Stimulated activated effector memory CD8-positive, alpha-beta T cell treated with anti-CD3 and anti-CD28 coated beads, Interleukin-12 subunit alpha, Interleukin-12 subunit beta, amount 100 ng/mL, for 72 hours (primary cell): ENCODE results near the gene IL3.
"Not testable (repeated sequence)": the region's sequence is repeated elsewhere in the genome, so short reads cannot be mapped to it uniquely, and the experiment has no call there.

ENCODE experiments used
- ATAC-seq: fragments of 150-1000 bp; cut with Tn5 transposase; 2 replicates; pipeline ENCODE4 v1.10.0; 2021
- DNase-seq, 2 donors: peaks; one replicate each; pipeline ENCODE4 v3.0.0; 2021 to 2022; ENCODE audit warnings: low spot score in 2 of 2
- H3K27ac Mint-ChIP-seq: one replicate; pipeline ENCODE4 v1.8.0; 2022; ENCODE audit warnings: mild to moderate bottlenecking, mixed read lengths
- H3K36me3 Mint-ChIP-seq: one replicate; pipeline ENCODE4 v1.8.0; 2022; ENCODE audit warnings: mild to moderate bottlenecking, mixed read lengths
- H3K4me1 Mint-ChIP-seq: one replicate; pipeline ENCODE4 v1.8.0; 2022; ENCODE audit warnings: mixed read lengths
- H3K4me3 Mint-ChIP-seq: one replicate; pipeline ENCODE4 v1.8.0; 2022; ENCODE audit warnings: mild to moderate bottlenecking, mixed read lengths
- H3K9me3 Mint-ChIP-seq: one replicate; pipeline ENCODE4 v1.8.0; 2022; ENCODE audit warnings: mixed read lengths

The IL3 gene

DNA sequence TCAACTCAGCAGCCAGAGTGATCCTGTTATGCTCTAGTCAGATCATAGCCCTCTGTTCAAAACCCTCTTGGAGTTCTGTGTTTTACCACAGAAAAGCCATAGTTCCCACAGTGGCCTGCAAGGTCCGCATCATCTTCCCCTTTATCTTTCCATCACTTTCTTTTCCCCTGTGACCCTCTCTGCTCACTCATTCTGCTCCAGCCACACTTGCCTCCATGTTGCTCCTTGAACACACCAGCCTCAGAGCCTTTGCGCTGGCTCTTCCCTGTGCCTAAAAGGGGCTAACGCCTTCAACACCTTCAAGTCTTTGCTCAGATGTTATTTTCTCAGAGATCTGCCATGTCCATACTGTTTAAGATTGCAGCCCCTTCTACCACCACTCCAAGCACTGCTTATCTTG, 39.5 kb downstream of the IL3 start:
- peak overlapping the region; percentile 49 for H3K4me3 Mint-ChIP-seq
- DNase-seq, result no peak
- peak overlapping the region; percentile 53 for H3K27ac Mint-ChIP-seq
- H3K36me3 Mint-ChIP-seq, result peaks cover 44% of the 10 kb centered on the region
- H3K9me3 Mint-ChIP-seq, result no peaks in the 10 kb centered on the region
- H3K4me1 Mint-ChIP-seq, result peaks cover 86% of the 10 kb centered on the region
- no peak for ATAC-seq

DNA sequence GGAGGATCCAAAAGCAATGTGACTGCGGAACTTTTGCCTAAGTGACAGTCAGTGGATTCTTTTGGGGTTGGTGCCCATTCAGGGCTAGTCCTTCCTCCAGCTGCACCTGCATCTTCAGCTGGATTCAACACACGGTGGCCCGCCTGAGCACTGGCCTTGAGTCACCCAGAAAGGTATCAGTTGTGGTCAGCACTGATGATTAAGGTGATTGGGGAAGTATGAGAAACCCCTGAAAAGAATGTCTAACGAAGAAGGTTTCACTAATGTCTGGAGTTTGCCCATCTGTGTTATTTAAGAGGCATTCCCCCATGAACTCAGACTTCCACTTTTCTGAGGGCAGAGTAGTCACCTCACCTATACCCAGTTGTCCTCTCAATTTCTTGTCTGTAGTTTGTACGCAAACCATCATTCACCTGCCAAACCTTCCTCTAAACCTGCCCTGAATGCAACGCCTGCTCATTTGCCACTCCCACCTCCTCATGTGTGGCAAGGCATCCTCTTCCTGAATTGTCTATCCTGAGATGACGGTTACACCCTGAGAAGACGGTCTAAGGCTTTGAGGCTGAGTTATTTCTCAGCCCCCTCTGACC, 40.3 kb downstream of the IL3 start:
- peak overlapping the region; percentile 53 for H3K27ac Mint-ChIP-seq
- no peaks in the 10 kb centered on the region for H3K9me3 Mint-ChIP-seq
- H3K4me1 Mint-ChIP-seq, result peaks cover 86% of the 10 kb centered on the region
- peak in 1 of 2 donors; percentile 57 for DNase-seq
- peak overlapping the region; percentile 49 for H3K4me3 Mint-ChIP-seq
- H3K36me3 Mint-ChIP-seq, result peaks cover 41% of the 10 kb centered on the region
- peak; percentile 45 for ATAC-seq

DNA sequence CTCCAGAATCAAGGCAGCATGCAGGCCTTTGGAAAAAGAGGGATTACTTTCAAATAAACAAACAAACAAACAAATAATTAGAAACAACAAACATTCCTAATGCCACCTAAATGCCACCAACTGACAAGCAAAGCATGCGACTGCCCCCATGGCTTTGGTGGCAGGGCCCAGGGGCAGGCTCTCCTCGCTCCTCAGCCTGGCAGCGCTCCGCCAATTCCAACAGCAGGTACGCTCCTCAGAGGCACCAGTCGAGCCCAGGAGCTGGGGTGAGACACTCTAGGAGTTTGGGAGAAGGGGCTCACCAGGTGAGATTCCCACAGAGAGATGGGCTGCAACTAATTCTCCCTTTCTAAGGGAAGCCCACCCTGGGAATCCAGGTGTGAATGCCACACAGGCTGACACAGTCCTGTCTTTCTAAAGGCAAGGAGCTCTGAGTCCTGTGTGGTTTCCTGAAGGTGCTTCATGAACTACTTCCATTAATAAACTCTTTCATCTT, 41.0 kb downstream of the IL3 start:
- DNase-seq, result peak in 1 of 2 donors; percentile 51
- H3K9me3 Mint-ChIP-seq, result no peaks in the 10 kb centered on the region
- H3K4me3 Mint-ChIP-seq, result peak overlapping the region; percentile 49
- peaks cover 39% of the 10 kb centered on the region for H3K36me3 Mint-ChIP-seq
- no peak for ATAC-seq
- H3K27ac Mint-ChIP-seq, result peak overlapping the region; percentile 53
- peaks cover 81% of the 10 kb centered on the region for H3K4me1 Mint-ChIP-seq

DNA sequence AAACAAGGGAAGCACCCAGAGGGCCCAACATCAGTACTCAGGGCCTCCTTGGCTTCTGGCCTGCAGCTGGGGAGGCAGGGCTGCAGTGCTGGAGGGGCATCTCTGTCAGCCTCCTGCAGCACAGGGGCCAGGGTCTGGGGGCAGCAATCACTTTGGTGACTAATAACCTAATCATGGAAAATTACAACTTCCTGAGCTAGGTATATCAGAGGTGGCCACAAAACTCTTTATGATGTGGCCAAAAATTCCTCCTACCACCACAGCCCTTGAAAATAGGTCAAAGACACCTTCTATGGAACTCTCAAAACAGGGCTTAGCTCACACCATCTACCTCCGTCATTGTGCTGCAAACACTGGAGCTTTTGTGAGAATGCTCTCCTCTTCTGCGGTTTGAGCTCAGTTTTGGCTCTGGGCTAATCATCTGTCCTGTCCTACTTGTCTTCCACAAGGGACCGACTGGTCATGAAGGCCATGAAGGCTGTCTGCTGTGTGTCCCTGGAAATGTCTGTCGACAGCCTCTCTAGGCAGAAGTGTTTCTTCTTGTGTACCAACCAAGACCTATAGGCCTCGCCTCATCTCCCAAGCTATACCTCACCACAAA, 41.7 kb downstream of the IL3 start:
- peak in 1 of 2 donors; percentile 71 for DNase-seq
- ATAC-seq, result peak; percentile 40
- peaks cover 74% of the 10 kb centered on the region for H3K4me1 Mint-ChIP-seq
- peaks cover 39% of the 10 kb centered on the region for H3K36me3 Mint-ChIP-seq
- H3K27ac Mint-ChIP-seq, result peak overlapping the region; percentile 53
- H3K4me3 Mint-ChIP-seq, result peak overlapping the region; percentile 49
- H3K9me3 Mint-ChIP-seq, result no peaks in the 10 kb centered on the region

DNA sequence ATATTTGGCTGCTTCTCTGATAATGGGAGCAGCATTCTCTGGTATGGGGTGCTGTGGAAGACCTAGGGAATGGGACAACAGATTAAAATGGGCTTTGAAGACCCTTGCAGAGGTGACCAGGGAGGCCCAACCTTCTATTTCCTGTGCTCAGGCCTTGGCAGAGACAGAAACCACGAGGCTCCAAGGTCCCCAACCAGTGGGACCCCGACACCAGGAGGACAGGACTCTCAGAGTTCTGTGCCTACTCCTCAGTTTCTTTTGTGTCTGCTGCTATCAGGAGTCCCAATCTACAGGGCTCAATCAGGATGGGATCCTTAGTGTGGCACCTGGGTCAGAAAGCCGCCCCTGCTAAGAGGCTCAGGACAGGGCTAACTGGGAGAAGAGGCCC, 42.5 kb downstream of the IL3 start:
- Mint-ChIP-seq H3K9me3 (no peaks in the 10 kb centered on the region), H3K36me3 (peaks cover 39% of the 10 kb centered on the region), H3K4me1 (peaks cover 72% of the 10 kb centered on the region), H3K27ac (peak overlapping the region; percentile 53), H3K4me3 (peak overlapping the region; percentile 49)
- DNase-seq (no peak), ATAC-seq (no peak)

DNA sequence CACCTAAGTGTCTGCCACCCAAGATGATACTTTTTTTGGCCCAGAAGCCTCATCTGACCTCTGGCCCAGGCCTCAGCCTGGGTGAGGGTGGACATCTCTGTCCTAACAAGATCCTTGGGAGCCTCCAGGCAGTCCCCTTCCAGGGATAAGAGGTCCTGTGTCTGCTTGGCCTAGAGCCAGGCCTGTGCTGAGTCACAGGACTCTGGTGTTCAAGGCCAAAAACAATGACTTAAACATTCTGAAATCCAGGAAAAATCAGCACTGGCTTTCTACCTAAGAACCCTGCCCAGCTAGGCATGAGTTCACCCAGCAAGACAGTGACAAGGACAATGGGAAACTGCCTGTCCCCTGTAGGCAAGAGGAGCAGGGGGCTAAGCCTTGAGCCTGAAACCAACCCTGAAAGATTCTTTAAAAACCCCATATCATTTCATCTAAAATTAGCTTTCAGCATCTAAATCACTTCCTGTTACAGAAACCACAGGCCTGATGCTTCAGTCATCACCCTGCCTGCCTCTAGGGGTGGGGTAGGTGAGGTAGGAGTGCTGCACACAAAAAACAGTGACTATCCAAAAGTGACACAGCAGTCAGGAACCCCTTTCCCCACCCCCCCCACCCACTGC, 43.0 kb downstream of the IL3 start:
- H3K4me3 Mint-ChIP-seq, result peak overlapping the region; percentile 49
- DNase-seq, result peak in 1 of 2 donors; percentile 79
- H3K36me3 Mint-ChIP-seq, result peaks cover 39% of the 10 kb centered on the region
- H3K9me3 Mint-ChIP-seq, result no peaks in the 10 kb centered on the region
- peaks cover 72% of the 10 kb centered on the region for H3K4me1 Mint-ChIP-seq
- peak overlapping the region; percentile 53 for H3K27ac Mint-ChIP-seq
- peak; percentile 69 for ATAC-seq

DNA sequence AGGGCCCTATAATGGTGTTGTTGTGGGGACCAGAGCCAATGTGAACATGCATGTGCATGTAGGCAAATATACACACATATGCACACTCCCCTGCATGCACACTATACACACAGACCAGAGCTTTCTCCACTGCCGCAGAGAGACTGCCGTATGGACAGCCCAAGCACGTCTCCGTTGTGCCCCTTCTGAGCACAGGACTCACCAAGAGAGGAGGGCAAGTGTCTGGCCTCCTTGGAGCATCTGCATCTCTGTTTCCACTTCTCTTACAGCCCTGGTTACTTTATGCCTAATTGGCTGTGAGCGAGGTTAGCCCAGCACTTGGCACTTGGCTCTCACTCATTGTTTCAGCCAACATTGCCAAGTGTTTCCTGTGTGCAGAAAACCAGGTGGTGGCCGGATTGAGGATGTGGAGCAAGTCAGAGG, 43.5 kb downstream of the IL3 start:
- peaks cover 36% of the 10 kb centered on the region for H3K36me3 Mint-ChIP-seq
- ATAC-seq (no peak), DNase-seq (no peak)
- no peaks in the 10 kb centered on the region for H3K9me3 Mint-ChIP-seq
- H3K4me3 Mint-ChIP-seq, result peak overlapping the region; percentile 49
- peaks cover 68% of the 10 kb centered on the region for H3K4me1 Mint-ChIP-seq
- H3K27ac Mint-ChIP-seq, result peak overlapping the region; percentile 53

DNA sequence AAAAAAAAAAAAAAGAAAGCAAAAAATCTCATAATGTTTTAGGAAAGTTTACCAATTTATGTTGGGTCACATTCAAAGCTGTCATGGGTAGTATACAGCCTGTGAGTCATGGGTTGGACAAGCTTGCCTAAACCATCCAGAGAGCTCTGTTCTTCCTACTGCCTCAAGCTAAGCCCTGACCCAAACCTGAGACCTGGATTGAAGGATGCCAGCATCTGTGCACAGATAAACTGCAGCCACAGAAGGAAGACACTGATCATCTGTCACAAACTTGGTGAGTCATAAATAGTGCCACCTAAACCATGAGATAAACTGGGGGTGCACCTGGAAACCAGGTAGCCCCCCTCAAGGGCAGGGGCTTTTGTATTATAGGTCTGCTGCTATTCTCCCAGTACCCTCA, 44.1 kb downstream of the IL3 start:
- no peak for ATAC-seq
- no peaks in the 10 kb centered on the region for H3K9me3 Mint-ChIP-seq
- H3K27ac Mint-ChIP-seq, result peak overlapping the region; percentile 53
- no peak for DNase-seq
- peaks cover 30% of the 10 kb centered on the region for H3K36me3 Mint-ChIP-seq
- H3K4me1 Mint-ChIP-seq, result peaks cover 63% of the 10 kb centered on the region
- H3K4me3 Mint-ChIP-seq, result peak overlapping the region; percentile 49

DNA sequence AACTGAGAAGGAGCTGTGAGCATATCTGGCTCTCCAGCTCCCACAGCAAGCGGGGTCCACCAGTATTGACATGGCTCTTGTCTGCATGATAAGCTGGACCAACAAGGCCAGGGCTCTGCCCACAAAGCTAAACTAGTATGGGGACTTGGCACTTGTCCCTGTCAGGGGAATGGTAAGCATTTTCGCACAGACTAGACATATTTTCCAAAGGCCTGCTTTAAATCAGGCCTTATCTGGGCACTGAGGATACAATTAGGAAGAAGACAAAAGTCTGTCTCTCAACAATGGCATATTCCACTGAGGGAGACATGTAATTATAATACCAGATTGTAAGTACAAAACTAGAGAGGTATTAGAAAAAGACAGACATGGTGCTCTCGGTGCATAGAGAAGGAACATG, 45.2 kb downstream of the IL3 start:
- Mint-ChIP-seq H3K27ac (peak overlapping the region; percentile 53), H3K36me3 (peaks cover 22% of the 10 kb centered on the region), H3K9me3 (no peaks in the 10 kb centered on the region), H3K4me3 (peak overlapping the region; percentile 49), H3K4me1 (peaks cover 63% of the 10 kb centered on the region)
- no peak for DNase-seq
- no peak for ATAC-seq

DNA sequence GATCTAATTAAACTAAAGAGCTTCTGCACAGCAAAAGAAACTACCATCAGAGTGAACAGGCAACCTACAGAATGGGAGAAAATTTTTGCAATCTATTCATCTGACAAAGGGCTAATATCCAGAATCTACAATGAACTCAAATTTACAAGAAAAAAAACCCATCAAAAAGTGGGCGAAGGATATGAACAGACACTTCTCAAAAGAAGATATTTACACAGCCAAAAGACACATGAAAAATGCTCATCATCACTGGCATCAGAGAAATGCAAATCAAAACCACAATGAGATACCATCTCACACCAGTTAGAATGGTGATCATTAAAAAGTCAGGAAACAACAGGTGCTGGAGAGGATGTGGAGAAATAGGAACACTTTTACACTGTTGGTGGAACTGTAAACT, 48.0 kb downstream of the IL3 start:
- Mint-ChIP-seq H3K27ac (peak overlapping the region; percentile 56), H3K36me3 (peaks cover 16% of the 10 kb centered on the region), H3K4me3 (peak overlapping the region; percentile 22), H3K4me1 (peaks cover 64% of the 10 kb centered on the region)
- not testable (repeated sequence) for DNase-seq, H3K9me3 Mint-ChIP-seq, ATAC-seq

DNA sequence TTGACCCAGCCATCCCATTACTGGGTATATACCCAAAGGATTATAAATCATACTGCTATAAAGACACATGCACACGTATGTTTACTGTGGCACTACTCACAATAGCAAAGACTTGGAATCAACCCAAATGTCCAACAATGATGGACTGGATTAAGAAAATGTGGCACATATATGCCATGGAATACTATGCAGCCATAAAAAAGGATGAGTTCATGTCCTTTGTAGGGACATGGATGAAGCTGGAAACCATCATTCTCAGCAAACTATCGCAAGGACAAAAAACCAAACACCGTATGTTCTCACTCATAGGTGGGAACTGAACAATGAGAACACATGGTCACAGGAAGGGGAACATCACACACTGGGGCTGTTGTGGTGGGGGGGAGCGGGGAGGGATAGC, 48.5 kb downstream of the IL3 start:
- DNase-seq, H3K9me3 Mint-ChIP-seq, ATAC-seq: not testable (repeated sequence)
- Mint-ChIP-seq H3K4me1 (peaks cover 63% of the 10 kb centered on the region), H3K36me3 (peaks cover 12% of the 10 kb centered on the region), H3K27ac (peak overlapping the region; percentile 56), H3K4me3 (peak overlapping the region; percentile 22)

DNA sequence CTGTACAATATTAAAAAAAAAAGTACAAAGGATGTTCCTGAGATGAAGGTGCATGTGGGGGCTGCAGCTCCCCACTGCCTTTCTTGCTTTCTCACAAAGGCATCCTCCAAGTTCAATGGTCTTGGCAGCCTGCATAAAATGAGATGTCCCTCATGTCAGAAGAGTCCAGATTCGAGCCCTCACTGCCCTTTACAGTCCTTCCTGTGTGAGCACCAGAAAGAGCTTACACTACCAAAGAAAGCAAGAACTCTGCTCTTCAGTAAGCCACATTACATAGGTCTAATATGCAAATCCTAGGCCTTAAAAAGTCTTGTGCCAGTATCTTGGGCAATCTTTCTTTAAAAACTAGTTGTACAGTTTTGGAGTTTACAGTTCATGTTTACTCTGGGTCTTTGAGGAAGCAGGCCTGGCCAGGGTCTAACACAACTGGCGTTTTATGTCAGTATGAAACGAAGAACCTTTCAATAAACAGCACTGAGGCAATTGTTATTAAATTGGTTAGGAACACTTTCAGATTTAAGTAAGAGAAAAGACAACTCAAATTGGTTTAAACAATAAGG, 49.1 kb downstream of the IL3 start:
- Mint-ChIP-seq H3K27ac (peak overlapping the region; percentile 89), H3K4me3 (peak overlapping the region; percentile 70), H3K9me3 (no peaks in the 10 kb centered on the region), H3K36me3 (peaks cover 9% of the 10 kb centered on the region), H3K4me1 (peaks cover 63% of the 10 kb centered on the region)
- ATAC-seq (no peak), DNase-seq (no peak)

DNA sequence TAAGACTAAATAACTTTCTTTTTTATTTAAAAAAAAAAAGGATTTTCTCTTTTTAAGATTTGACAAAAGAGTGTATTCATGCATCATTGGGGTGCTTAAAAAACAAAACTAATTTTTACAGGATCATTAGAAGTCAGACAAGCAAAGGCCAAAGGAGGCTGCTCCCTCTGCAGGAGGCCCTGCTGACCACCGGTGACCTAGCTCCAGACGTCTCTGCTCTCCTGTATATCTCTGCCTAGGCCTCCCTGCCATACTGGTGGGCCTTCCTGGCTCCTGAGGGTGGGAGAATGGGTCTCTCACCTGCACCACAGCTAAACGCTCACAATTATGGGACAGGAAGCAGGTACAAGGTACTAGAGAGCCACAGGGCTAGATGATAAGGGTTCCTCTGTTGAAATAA, 49.7 kb downstream of the IL3 start:
- peak overlapping the region; percentile 89 for H3K27ac Mint-ChIP-seq
- H3K36me3 Mint-ChIP-seq, result peaks cover 7% of the 10 kb centered on the region
- no peaks in the 10 kb centered on the region for H3K9me3 Mint-ChIP-seq
- ATAC-seq, result no peak
- no peak for DNase-seq
- peak overlapping the region; percentile 70 for H3K4me3 Mint-ChIP-seq
- peaks cover 63% of the 10 kb centered on the region for H3K4me1 Mint-ChIP-seq

DNA sequence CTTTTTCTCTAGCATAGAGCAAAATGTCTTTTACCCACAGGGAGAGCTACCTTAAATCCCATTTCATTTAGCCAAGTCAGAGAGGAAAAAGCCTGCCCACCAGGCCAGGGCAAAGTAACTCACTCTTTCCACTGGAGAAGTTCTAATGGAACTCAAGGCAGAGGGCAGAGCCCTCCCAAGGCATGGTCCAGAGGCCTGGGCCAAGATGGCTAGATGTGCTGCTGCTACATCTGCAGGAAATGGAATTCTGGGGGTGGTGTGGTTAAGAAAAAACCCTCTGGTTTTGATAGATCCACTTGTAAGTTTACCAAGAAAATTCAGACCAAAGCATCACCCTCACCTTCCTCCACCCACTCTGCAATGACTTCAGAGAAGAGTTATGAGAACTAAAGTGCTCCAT, 50.5 kb downstream of the IL3 start:
- DNase-seq (no peak), ATAC-seq (peak; percentile 45)
- no peaks in the 10 kb centered on the region for H3K9me3 Mint-ChIP-seq
- peak overlapping the region; percentile 70 for H3K4me3 Mint-ChIP-seq
- H3K4me1 Mint-ChIP-seq, result peaks cover 63% of the 10 kb centered on the region
- peaks cover 7% of the 10 kb centered on the region for H3K36me3 Mint-ChIP-seq
- H3K27ac Mint-ChIP-seq, result peak overlapping the region; percentile 89

DNA sequence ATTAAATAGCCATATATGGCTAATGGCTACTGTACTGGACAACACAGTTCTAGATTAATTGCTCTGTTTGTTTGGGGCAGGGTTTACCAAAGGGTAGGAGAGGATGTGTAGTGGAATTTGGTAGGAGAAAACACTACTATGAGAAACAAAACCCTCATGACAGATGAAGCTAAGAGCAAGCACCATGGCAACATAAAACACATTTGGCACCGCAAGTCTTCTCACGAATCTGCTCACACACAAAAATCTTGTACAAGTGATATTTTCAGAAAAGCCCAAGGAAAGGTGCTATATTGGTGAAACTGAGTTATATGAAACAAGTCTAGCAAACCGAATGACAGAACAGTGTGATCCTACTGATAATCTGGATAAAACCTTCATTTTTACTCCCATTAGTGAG, 51.7 kb downstream of the IL3 start:
- peak overlapping the region; percentile 89 for H3K27ac Mint-ChIP-seq
- H3K36me3 Mint-ChIP-seq, result peaks cover 7% of the 10 kb centered on the region
- no peaks in the 10 kb centered on the region for H3K9me3 Mint-ChIP-seq
- H3K4me1 Mint-ChIP-seq, result peaks cover 74% of the 10 kb centered on the region
- no peak for DNase-seq
- no peak for ATAC-seq
- H3K4me3 Mint-ChIP-seq, result peak overlapping the region; percentile 70
